Activated CD8-positive, alpha-beta memory T cell treated with anti-CD3 and anti-CD28 coated beads, Interleukin-2, amount 10 ng/mL, durations not matched to agents 7 days and 5 days (primary cell): ENCODE data around the gene ZNF511. TPM values are rescaled to one million over a fixed set of nuclear protein-coding genes. Genes with fewer than 3 reads are reported as not detected.
"Not testable (repeated sequence)": the region's sequence is repeated elsewhere in the genome, so short reads cannot be mapped to it uniquely, and the experiment has no call there.

ENCODE experiments used
- ATAC-seq: fragments of 150-1000 bp; cut with Tn5 transposase; one replicate; pipeline ENCODE4 v1.10.0; 2021; ENCODE audit warnings: moderate library complexity
- CTCF ChIA-PET: fragments of 350-600 bp; sonication (Branson Sonifier 250); formaldehyde crosslinking; loops from one replicate; lab custom pipeline; 2021; ENCODE audit warnings: antibody characterized with exemption; lab: Charles Lee
- DNase-seq: peaks from one replicate; pipeline ENCODE4 v3.0.0-alpha.2; 2020
- H3K27ac Mint-ChIP-seq: one replicate; pipeline ENCODE4 v1.8.0; 2021; ENCODE audit warnings: mild to moderate bottlenecking, mixed read lengths
- H3K27me3 Mint-ChIP-seq: one replicate; pipeline ENCODE4 v1.8.0; 2021; ENCODE audit warnings: mixed read lengths
- H3K36me3 Mint-ChIP-seq: one replicate; pipeline ENCODE4 v1.8.0; 2021; ENCODE audit warnings: mild to moderate bottlenecking, mixed read lengths
- H3K4me1 Mint-ChIP-seq: one replicate; pipeline ENCODE4 v1.8.0; 2021; ENCODE audit warnings: mixed read lengths
- H3K4me3 Mint-ChIP-seq: one replicate; pipeline ENCODE4 v1.8.0; 2021; ENCODE audit warnings: mild to moderate bottlenecking, moderate library complexity, mixed read lengths
- H3K9me3 Mint-ChIP-seq: one replicate; pipeline ENCODE4 v1.8.0; 2022; ENCODE audit warnings: low read depth, mixed read lengths
- total RNA-seq, 2 experiments: library from RNA; stranded (reverse); gene quantifications; one replicate each; pipeline ENCODE4 v1.2.3, GENCODE V29; 2021

Gene ZNF511, protein sequence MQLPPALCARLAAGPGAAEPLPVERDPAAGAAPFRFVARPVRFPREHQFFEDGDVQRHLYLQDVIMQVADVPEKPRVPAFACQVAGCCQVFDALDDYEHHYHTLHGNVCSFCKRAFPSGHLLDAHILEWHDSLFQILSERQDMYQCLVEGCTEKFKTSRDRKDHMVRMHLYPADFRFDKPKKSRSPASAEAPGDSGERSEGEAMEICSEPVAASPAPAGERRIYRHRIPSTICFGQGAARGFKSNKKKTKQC
- total RNA-seq: 10 to 100 TPM; 50.7 to 60.1 TPM

DNA sequence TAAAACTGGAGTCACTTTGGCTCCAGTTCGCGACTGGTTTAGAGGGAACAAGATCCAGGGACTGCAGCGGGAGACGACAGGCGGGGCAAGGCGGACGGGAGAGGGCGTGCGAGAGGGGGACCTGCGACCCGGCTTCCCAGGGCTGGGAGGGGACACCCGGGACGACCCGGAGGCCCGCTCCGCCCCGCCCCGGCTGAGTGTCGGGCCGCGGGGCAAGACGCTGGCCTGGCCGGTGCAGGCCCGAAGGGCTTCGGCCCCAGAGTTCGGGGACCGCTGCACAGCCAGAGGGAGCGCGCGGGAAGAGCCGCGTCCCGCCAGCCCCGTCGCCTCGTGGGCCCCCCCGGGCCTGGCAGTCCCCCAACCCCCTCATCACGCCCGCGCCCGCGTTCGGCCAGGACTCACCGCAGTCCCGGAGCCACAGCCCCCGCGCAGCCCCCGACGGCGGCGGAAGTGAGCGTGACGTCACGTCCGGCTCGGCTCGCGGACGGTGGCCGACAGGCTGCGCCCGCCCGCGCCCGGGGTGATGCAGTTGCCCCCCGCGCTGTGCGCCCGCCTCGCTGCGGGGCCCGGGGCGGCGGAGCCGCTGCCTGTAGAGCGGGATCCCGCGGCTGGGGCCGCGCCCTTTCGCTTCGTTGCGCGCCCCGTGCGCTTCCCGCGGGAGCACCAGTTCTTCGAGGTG is at the start of gene ZNF511, which contains the start of gene TUBGCP2:
ZNF511 (plus strand) TSS at position 494 of the 679 bp plus-strand sequence; CDS start at position 524, 30 bp downstream.
TUBGCP2 (minus strand) TSS at position 452 of the 679 bp plus-strand sequence. CDS start 5,931 bp downstream, outside the sequence.
- ATAC-seq (peak; percentile 82), DNase-seq (peak; percentile 91)
- Mint-ChIP-seq H3K9me3 (no peaks in the 10 kb centered on the region), H3K4me1 (peaks cover 25% of the 10 kb centered on the region), H3K27ac (peak within 1 kb of the TSS; percentile 97), H3K4me3 (peak within 1 kb of the TSS; percentile 96), H3K36me3 (peaks cover 6% of the 10 kb centered on the region), H3K27me3 (no peaks in the 10 kb centered on the region)
- CTCF ChIA-PET: interaction anchor here (0.9 to 3.2 kb wide), 17 partner anchors 10 to 83 kb away, joined by 3 to 25 read pairs (median 4); partner anchors contain the start of genes ADAM8 and CALY

DNA sequence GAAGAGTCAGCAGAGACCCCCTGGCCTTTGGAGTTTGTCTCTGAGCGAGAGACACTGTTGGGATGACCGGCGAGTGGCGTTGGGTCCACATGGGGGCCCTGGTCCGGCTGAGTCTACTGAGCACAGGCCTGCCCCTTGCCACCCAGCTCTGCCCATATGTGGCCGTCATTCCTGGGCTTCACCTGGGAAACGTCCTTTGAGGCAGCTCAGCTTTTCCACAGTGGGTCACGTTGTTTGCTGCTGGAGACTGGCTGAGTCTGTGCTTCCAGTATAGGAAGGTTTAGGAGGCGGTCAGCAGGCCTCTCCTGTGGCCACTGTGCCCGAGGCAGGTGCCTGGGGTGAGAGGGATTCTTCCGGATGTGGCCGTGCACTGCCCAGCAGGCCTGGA is 49.1 kb upstream of the ZNF511 start:
- no peaks in the 10 kb centered on the region for H3K27me3 Mint-ChIP-seq
- DNase-seq (no peak), ATAC-seq (peak; percentile 0)
- CTCF ChIA-PET: interaction anchor here (1.2 to 4.8 kb wide), 7 partner anchors 14 to 116 kb away, joined by 4 to 41 read pairs (median 12); partner anchors contain the start of gene ADAM8
- peak overlapping the region; percentile 55 for H3K4me3 Mint-ChIP-seq
- peaks cover 7% of the 10 kb centered on the region for H3K36me3 Mint-ChIP-seq
- H3K9me3 Mint-ChIP-seq: no peaks in the 10 kb centered on the region
- H3K4me1 Mint-ChIP-seq: peaks cover 61% of the 10 kb centered on the region
- peak overlapping the region; percentile 88 for H3K27ac Mint-ChIP-seq

DNA sequence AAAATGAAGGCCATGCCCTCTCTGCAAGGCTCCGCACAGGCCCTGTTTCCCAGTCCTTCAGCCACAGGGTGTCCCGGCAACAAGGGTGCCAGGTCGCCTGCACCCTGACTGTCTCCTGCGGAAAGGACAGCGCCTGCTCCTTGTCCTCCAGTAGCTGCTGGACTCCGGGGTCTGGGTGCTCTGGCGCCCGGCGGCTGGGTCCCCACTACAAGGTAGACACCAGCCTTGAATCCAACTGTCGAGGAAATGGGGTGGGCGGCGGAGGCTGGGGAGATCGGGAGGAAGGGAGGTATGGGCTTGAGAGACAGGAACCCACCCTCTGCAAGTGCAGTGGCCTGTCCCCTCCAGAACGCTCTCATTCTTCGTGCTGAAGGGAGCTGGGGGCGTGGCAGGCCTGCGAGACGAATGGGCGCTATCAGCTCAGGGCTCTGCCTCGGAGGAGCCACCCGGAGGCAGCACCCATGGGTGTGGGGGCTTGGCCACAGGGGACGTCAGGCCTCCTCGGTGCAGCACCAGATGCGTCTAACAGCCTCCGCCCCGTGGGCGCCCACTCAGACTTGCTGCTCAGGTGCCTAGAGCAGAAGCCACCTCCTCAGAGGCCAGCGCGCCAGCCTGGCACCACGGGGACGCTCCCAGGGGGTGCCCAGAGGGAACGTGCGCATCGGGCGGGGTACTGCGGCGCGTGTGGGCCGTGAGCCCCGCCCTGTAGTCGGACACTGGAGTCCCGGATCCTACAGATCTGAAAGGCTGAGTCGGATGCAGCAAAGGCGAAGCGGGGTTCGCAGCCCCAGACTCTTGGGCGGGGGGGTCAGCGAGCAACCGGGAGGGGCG is 47.6 kb upstream of the ZNF511 start:
- H3K9me3 Mint-ChIP-seq: no peaks in the 10 kb centered on the region
- peak; percentile 51 for ATAC-seq
- H3K27me3 Mint-ChIP-seq: no peaks in the 10 kb centered on the region
- peaks cover 7% of the 10 kb centered on the region for H3K36me3 Mint-ChIP-seq
- peak overlapping the region; percentile 66 for H3K27ac Mint-ChIP-seq
- peak; percentile 82 for DNase-seq
- H3K4me3 Mint-ChIP-seq: peak overlapping the region; percentile 65
- CTCF ChIA-PET: interaction anchor here (0.8 to 4.8 kb wide), 4 partner anchors 15 to 68 kb away, joined by 3 to 22 read pairs (median 4); no protein-coding TSS in a partner anchor
- peaks cover 75% of the 10 kb centered on the region for H3K4me1 Mint-ChIP-seq

DNA sequence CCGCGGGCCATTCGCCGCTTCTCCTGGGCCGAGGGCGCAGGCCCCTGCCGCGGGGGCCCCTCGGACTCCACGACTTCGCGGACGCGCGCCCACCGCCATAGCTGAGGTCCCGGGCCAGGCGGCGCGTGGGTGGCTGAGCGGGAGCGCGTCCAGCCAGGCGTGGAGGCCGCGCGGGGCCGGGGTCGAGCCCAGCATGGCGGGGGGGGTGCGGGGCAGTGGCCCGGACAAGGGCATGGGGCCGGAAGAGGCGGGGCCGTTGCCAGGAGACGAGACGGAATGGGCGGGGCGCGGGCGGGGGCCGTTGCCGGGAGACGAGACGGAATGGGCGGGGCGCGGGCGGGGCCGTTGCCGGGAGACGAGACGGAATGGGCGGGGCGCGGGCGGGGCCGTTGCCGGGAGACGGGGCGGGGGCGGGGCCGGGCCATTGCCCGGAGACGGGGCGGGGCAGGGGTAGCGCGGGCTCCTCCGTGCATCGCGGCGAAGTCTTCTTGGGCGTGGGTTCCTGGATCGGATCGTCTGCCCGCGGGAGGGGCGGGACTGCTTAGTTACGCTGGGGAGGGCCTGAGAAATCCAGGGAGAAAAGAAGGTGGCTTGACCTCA is 46.9 kb upstream of the ZNF511 start:
- peak; percentile 54 for ATAC-seq
- peak overlapping the region; percentile 65 for H3K4me3 Mint-ChIP-seq
- H3K27me3 Mint-ChIP-seq: no peaks in the 10 kb centered on the region
- DNase-seq: peak; percentile 90
- H3K4me1 Mint-ChIP-seq: peaks cover 75% of the 10 kb centered on the region
- H3K36me3 Mint-ChIP-seq: peaks cover 7% of the 10 kb centered on the region
- CTCF ChIA-PET: interaction anchor here (0.8 to 1.6 kb wide), 5 partner anchors 10 to 68 kb away, joined by 3 to 7 read pairs (median 4); no protein-coding TSS in a partner anchor
- H3K9me3 Mint-ChIP-seq: no peaks in the 10 kb centered on the region
- peak overlapping the region; percentile 47 for H3K27ac Mint-ChIP-seq

DNA sequence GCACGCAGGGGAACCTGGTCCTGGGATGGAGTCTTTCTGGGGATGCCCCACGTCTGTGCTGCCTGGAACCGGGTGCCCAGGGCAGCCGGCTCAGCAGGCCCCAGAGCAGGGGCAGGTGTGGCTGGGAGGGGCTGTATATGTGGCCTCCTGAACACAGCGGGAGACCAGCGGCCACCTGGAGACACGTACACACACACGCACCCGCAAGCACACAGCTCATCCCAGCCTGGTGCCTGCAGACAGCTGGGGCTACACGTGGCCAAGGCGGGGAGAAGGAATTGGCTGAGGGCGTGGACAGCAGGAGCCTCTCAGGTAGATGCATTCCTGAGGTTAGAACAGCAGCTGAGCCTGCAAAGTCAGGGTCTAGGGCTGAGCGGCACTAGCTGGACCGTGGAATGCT is 46.0 kb upstream of the ZNF511 start:
- H3K4me1 Mint-ChIP-seq: peaks cover 66% of the 10 kb centered on the region
- no peaks in the 10 kb centered on the region for H3K9me3 Mint-ChIP-seq
- H3K27me3 Mint-ChIP-seq: no peaks in the 10 kb centered on the region
- CTCF ChIA-PET: interaction anchor here (1.1 to 1.6 kb wide), 2 partner anchors 9 to 13 kb away, joined by 4 to 7 read pairs; no protein-coding TSS in a partner anchor
- DNase-seq: no peak
- peaks cover 7% of the 10 kb centered on the region for H3K36me3 Mint-ChIP-seq
- no peak overlapping the region for H3K4me3 Mint-ChIP-seq
- ATAC-seq: no peak
- no peak overlapping the region for H3K27ac Mint-ChIP-seq

DNA sequence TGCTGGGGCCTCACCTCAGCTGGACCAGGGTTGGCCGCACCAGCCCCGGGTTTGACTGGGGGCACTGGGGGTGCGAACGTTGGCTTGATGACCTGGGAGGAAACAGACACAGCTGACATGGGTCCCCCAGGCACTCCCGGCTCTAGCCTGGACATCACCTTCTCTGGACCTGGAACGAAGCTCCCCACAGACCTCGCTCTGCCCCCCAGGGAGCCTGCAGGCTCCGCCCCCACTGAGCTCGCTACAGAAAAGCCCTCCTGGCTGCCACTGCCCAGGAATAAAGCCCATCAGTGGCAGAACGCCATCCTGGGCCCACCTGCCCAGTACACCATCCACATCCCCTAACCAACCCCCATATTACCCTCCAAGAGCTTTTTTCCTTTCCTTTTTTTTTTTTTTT is 45.0 kb upstream of the ZNF511 start:
- H3K36me3 Mint-ChIP-seq: peaks cover 7% of the 10 kb centered on the region
- no peaks in the 10 kb centered on the region for H3K27me3 Mint-ChIP-seq
- ATAC-seq (no peak), DNase-seq (no peak)
- H3K4me3 Mint-ChIP-seq: no peak overlapping the region
- peaks cover 58% of the 10 kb centered on the region for H3K4me1 Mint-ChIP-seq
- no peak overlapping the region for H3K27ac Mint-ChIP-seq
- CTCF ChIA-PET: interaction anchor here (0.8 to 2.9 kb wide), 6 partner anchors 11 to 66 kb away, joined by 3 to 12 read pairs (median 5); partner anchors contain the start of gene ADAM8
- H3K9me3 Mint-ChIP-seq: no peaks in the 10 kb centered on the region

DNA sequence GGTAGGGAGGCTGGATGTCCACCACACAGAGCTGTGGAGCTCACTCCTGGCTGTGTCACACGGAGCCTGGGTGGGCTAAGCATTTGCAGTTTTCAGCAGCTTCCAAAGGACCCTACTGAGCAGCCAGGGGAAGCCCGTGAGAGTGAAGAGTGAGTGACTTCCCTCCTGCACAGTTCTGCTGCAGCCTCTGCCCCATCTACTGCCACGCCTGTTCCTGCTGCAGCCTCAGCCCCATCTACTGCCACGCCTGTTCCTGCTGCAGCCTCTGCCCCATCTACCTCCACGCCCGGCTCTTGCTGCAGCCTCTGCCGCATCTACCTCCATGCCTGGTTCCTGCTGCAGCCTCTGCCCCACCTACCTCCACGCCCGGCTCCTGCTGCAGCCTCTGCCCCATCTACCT is 44.3 kb upstream of the ZNF511 start:
- H3K27me3 Mint-ChIP-seq: no peaks in the 10 kb centered on the region
- CTCF ChIA-PET: interaction anchor here (0.9 to 2.9 kb wide), 5 partner anchors 11 to 65 kb away, joined by 4 to 12 read pairs (median 6); partner anchors contain the start of gene ADAM8
- H3K36me3 Mint-ChIP-seq: peaks cover 7% of the 10 kb centered on the region
- H3K4me3 Mint-ChIP-seq: peak overlapping the region; percentile 19
- DNase-seq (peak; percentile 77), ATAC-seq (peak; percentile 28)
- peaks cover 52% of the 10 kb centered on the region for H3K4me1 Mint-ChIP-seq
- H3K27ac Mint-ChIP-seq: peak overlapping the region; percentile 26
- H3K9me3 Mint-ChIP-seq: no peaks in the 10 kb centered on the region

DNA sequence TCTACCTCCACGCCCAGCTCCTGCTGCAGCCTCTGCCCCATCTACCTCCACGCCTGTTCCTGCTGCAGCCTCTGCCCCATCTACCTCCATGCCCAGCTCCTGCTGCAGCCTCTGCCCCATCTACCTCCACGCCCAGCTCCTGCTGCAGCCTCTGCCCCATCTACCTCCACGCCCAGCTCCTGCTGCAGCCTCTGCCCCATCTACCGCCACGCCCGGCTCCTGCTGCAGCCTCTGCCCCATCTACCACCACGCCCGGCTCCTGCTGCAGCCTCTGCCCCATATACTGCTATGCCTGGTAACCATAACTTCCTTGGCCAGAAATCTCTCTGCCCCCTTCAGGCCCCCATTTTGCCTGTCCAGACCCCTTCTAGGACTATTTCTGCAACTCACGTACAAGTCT is 43.7 kb upstream of the ZNF511 start:
- ATAC-seq, H3K9me3 Mint-ChIP-seq, H3K27me3 Mint-ChIP-seq, H3K27ac Mint-ChIP-seq, H3K36me3 Mint-ChIP-seq, H3K4me3 Mint-ChIP-seq, DNase-seq: not testable (repeated sequence)
- CTCF ChIA-PET: interaction anchor here (2.0 to 2.9 kb wide), 2 partner anchors 10 to 13 kb away, joined by 10 to 12 read pairs; no protein-coding TSS in a partner anchor
- H3K4me1 Mint-ChIP-seq: peaks cover 46% of the 10 kb centered on the region

DNA sequence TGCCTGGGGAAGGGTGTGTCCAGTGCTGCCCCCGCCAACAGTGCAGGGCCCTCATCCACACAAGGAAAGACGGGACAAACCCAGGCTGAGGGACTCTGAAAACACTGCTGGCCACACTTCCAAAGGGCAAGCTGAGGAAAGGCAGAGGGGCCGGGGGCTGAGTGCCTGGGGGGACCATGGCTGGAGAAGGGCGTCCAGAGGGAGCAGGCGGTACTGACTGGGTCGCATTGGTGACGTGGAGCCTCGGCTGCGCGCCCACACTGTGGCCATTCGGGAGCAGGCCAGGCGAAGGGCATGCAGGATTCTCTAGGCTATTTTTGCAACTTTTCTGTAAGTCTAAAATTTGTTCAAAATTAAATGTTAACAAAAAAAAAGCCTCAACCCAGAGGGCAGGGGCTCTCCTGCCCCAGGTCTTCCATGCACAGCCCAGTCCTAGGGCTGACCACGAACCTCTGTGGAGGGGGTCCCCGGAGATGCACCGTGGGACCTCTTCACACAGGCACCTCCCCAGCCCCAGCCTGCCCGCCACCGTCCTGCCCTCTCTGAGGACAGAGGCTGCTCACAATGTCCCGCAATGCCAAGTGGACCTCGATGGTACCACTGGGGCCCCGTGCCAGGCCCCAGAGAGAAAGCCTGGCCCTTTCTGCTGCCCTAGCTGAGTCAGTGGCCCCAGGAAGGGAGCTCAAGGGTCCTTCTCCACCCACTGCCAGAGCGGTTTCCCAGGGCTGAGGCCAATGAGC is 42.5 kb upstream of the ZNF511 start:
- Mint-ChIP-seq H3K27ac (no peak overlapping the region), H3K27me3 (no peaks in the 10 kb centered on the region), H3K36me3 (peaks cover 7% of the 10 kb centered on the region), H3K9me3 (no peaks in the 10 kb centered on the region), H3K4me3 (no peak overlapping the region), H3K4me1 (peaks cover 34% of the 10 kb centered on the region)
- no peak for ATAC-seq
- DNase-seq: no peak
- CTCF ChIA-PET: interaction anchor here (2.9 kb wide), 1 partner anchor 9 kb away, joined by 12 read pairs; no protein-coding TSS in a partner anchor

DNA sequence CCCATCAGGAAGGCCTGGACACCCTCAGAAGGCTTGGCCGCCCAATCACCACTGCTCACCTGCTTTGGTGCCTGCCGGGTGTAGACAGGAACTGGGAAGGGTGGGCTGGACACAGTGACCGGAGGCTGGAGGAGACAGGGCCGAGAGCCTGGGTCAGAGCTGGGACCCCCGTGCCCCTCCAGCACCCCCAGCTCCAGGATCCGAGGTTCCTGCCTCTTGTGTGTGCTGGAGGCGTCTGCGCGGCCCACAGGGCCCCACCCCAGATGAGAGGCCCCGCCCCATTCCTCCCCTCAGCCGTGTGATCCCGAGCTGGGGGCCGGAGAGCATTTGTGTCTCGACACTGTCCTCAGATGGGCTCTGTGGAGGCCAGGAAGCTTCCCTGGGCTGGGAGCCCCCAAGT is 41.4 kb upstream of the ZNF511 start:
- H3K4me1 Mint-ChIP-seq: peaks cover 30% of the 10 kb centered on the region
- H3K27ac Mint-ChIP-seq: no peak overlapping the region
- DNase-seq: no peak
- peaks cover 11% of the 10 kb centered on the region for H3K36me3 Mint-ChIP-seq
- no peaks in the 10 kb centered on the region for H3K27me3 Mint-ChIP-seq
- ATAC-seq: no peak
- CTCF ChIA-PET: no interaction called here
- no peak overlapping the region for H3K4me3 Mint-ChIP-seq
- H3K9me3 Mint-ChIP-seq: no peaks in the 10 kb centered on the region

DNA sequence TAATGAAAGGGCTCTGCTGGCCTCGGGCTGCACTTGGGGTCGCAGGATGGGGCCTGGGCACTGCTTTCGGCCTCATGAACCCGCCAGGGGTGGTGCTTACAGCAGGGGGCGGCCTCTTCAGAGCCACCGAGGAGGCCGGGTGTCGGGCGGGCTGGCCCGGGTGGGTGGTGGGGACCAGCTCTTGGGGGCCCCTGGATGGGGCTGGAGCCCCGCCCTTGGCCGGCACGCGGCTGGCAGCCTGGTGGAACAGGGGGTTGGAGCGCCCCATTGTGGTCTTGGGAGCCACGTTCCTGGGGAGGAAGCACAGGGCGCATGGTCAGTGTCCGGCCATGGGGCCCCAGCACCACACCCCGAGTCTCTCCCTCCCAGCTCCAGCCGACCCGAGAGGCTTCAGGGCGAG is 40.9 kb upstream of the ZNF511 start:
- H3K36me3 Mint-ChIP-seq: peaks cover 11% of the 10 kb centered on the region
- H3K27ac Mint-ChIP-seq: no peak overlapping the region
- no peaks in the 10 kb centered on the region for H3K27me3 Mint-ChIP-seq
- ATAC-seq (no peak), DNase-seq (no peak)
- H3K4me3 Mint-ChIP-seq: no peak overlapping the region
- H3K4me1 Mint-ChIP-seq: peaks cover 28% of the 10 kb centered on the region
- CTCF ChIA-PET: no interaction called here
- H3K9me3 Mint-ChIP-seq: no peaks in the 10 kb centered on the region

DNA sequence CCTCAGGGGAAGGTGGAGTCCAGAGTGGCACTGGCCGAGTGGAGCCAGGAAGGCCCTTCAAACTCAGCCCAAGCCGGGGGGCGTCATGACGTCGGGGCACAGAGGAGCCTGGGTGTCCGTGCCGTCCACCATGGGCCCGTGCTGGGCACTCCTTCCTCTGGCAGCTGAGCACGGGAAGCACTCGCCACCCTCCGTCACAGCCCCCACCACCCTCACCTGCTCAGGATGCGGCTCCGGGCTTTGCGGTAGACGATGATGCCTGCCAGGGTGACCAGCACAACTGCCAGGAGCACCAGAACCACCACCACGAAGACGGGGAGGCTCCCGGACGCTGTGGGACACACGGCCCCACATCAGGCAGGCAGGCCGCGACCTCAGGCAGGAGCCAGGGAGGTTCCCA is 40.2 kb upstream of the ZNF511 start:
- H3K4me1 Mint-ChIP-seq: peaks cover 24% of the 10 kb centered on the region
- H3K36me3 Mint-ChIP-seq: peaks cover 8% of the 10 kb centered on the region
- CTCF ChIA-PET: no interaction called here
- no peak overlapping the region for H3K4me3 Mint-ChIP-seq
- ATAC-seq (no peak), DNase-seq (no peak)
- no peak overlapping the region for H3K27ac Mint-ChIP-seq
- no peaks in the 10 kb centered on the region for H3K9me3 Mint-ChIP-seq
- H3K27me3 Mint-ChIP-seq: no peaks in the 10 kb centered on the region
